ENCODE data around the gene PTX4. TPM values are rescaled to one million over a fixed set of nuclear protein-coding genes. Genes with fewer than 3 reads are reported as not detected.

The PTX4 gene
- total and polyA plus RNA-seq, 4 donors, result 0.08 to 0.61 TPM; not detected in 2

GRCh38 chr16:1505912-1506311 lies 17.2 kb upstream of the PTX4 start:
- H3K4me3 ChIP-seq (ENCODE audit: low read depth in 1 of 3, low read length in 3 of 3), result no peak overlapping the region
- WGBS, result 97% methylated on average over 22 of the region's 22 CpGs
- H3K27ac ChIP-seq (ENCODE audit: low read depth in 1 of 2, low read length in 2 of 2), result no peak overlapping the region
- TF ChIP-seq REST (IDR thresholded peaks at IDR 0.05), result no peak
- no peak for TF ChIP-seq HNF4A (conservative IDR thresholded peaks at IDR 0.05)
- TF ChIP-seq TAF1 (conservative IDR thresholded peaks at IDR 0.05), result no peak
- TF ChIP-seq ZBTB33 (IDR thresholded peaks at IDR 0.05), result no peak
- TF ChIP-seq HNF4G (IDR thresholded peaks at IDR 0.05), result no peak
- TF ChIP-seq FOXA2 (IDR thresholded peaks at IDR 0.05), result no peak
- H3K27me3 ChIP-seq (ENCODE audit: control insufficient read depth in 4 of 4, insufficient read depth in 4 of 4, low read length in 3 of 4), result no peaks in the 10 kb centered on the region
- H3K36me3 ChIP-seq (ENCODE audit: control insufficient read depth in 4 of 4, insufficient read depth in 3 of 4, low read depth in 1 of 4, low read length in 3 of 4), result peaks cover 4 to 34% (median 20%) of the 10 kb centered on the region in 4 donors
- no peaks in the 10 kb centered on the region for H3K9me3 ChIP-seq (ENCODE audit: control insufficient read depth in 4 of 4, low read length in 3 of 4)
- no peak overlapping the region for H3K9ac ChIP-seq (ENCODE audit: low read depth in 1 of 2, low read length in 2 of 2)
- DNase-seq (ENCODE audit: low spot score), result no peak
- H3K4me1 ChIP-seq (ENCODE audit: control insufficient read depth in 4 of 4, insufficient read depth in 4 of 4, low read length in 3 of 4), result no peaks in the 10 kb centered on the region

- H3K4me3 ChIP-seq (ENCODE audit: low read depth in 1 of 3, low read length in 3 of 3), result no peak overlapping the region
- H3K27me3 ChIP-seq (ENCODE audit: control insufficient read depth in 4 of 4, insufficient read depth in 4 of 4, low read length in 3 of 4), result no peaks in the 10 kb centered on the region
- WGBS, result 97% methylated on average over 37 of the region's 37 CpGs
- peaks cover 4 to 36% (median 19%) of the 10 kb centered on the region in 4 donors for H3K36me3 ChIP-seq (ENCODE audit: control insufficient read depth in 4 of 4, insufficient read depth in 3 of 4, low read depth in 1 of 4, low read length in 3 of 4)
- H3K9me3 ChIP-seq (ENCODE audit: control insufficient read depth in 4 of 4, low read length in 3 of 4), result no peaks in the 10 kb centered on the region
- TF ChIP-seq TAF1 (conservative IDR thresholded peaks at IDR 0.05), result no peak
- no peak overlapping the region for H3K9ac ChIP-seq (ENCODE audit: low read depth in 1 of 2, low read length in 2 of 2)
- no peak overlapping the region for H3K27ac ChIP-seq (ENCODE audit: low read depth in 1 of 2, low read length in 2 of 2)
- DNase-seq (ENCODE audit: low spot score), result no peak
- no peaks in the 10 kb centered on the region for H3K4me1 ChIP-seq (ENCODE audit: control insufficient read depth in 4 of 4, insufficient read depth in 4 of 4, low read length in 3 of 4)
These were observed 16.5 kb upstream of the PTX4 start for GRCh38 chr16:1505073-1505844.

- Histone ChIP-seq H3K9me3 (ENCODE audit: control insufficient read depth in 4 of 4, low read length in 3 of 4) (no peaks in the 10 kb centered on the region), H3K4me3 (ENCODE audit: low read depth in 1 of 3, low read length in 3 of 3) (no peak overlapping the region), H3K36me3 (ENCODE audit: control insufficient read depth in 4 of 4, insufficient read depth in 3 of 4, low read depth in 1 of 4, low read length in 3 of 4) (peaks cover 4 to 45% (median 25%) of the 10 kb centered on the region in 4 donors), H3K27ac (ENCODE audit: low read depth in 1 of 2, low read length in 2 of 2) (no peak overlapping the region), H3K27me3 (ENCODE audit: control insufficient read depth in 4 of 4, insufficient read depth in 4 of 4, low read length in 3 of 4) (no peaks in the 10 kb centered on the region), H3K9ac (ENCODE audit: low read depth in 1 of 2, low read length in 2 of 2) (no peak overlapping the region), H3K4me1 (ENCODE audit: control insufficient read depth in 4 of 4, insufficient read depth in 4 of 4, low read length in 3 of 4) (no peaks in the 10 kb centered on the region)
- WGBS, result 98% methylated on average over 37 of the region's 37 CpGs
- no peak for DNase-seq (ENCODE audit: low spot score)
- TF ChIP-seq HNF4G (IDR thresholded peaks at IDR 0.05) (no peak), TAF1 (conservative IDR thresholded peaks at IDR 0.05) (no peak), FOXA2 (IDR thresholded peaks at IDR 0.05) (no peak), EGR1 (IDR thresholded peaks at IDR 0.05; ENCODE audit: low read depth in 2 of 2) (no peak), FOXA1 (IDR thresholded peaks at IDR 0.05) (no peak), HNF4A (conservative IDR thresholded peaks at IDR 0.05) (no peak), SP1 (IDR thresholded peaks at IDR 0.05) (no peak)
These were observed 14.6 kb upstream of the PTX4 start for GRCh38 chr16:1503110-1503955.

All from liver (tissue), 9 donors.